Panc1 (cell line): ENCODE results near the gene MCAM. TPM values are rescaled to one million over a fixed set of nuclear protein-coding genes. Genes with fewer than 3 reads are reported as not detected.

Source experiments
- ATAC-seq: fragments of 200-7000 bp; cut with Tn5 transposase; 2 replicates; pipeline ENCODE4 v1.9.1; 2020; ENCODE audit warnings: mild to moderate bottlenecking, moderate library complexity
- BruUV-seq: library from RNA; stranded (reverse); fragments of 400-500 nt; replicated peaks from 2 replicates; lab custom pipeline; 2021; lab: Mats Ljungman, UMichigan
- CTCF ChIA-PET: fragments of 300-600 bp; sonication (Branson Sonifier 250); formaldehyde crosslinking; loops from one replicate; lab custom pipeline; 2022; ENCODE audit warnings: antibody characterized with exemption; lab: Charles Lee
- POLR2A ChIA-PET: fragments of 300-600 bp; sonication (Branson Sonifier 250); formaldehyde crosslinking; loops from one replicate; lab custom pipeline; 2022; ENCODE audit warnings: antibody characterized with exemption; lab: Charles Lee
- DNase-seq: peaks from one replicate; pipeline ENCODE4 v3.0.0-alpha.2; 2010; ENCODE audit warnings: low read depth, low spot score
- H3K27ac ChIP-seq: 2 replicates; pipeline ENCODE4 v1.5.1; 2011; ENCODE audit warnings: mild to moderate bottlenecking, low read length, inconsistent platforms
- H3K27me3 ChIP-seq: fragments of 200-500 bp; sonication (Bioruptor generic); 2 replicates; pipeline ENCODE4 v1.6.0; 2014; ENCODE audit warnings: low read length, inconsistent platforms; ENCODE audit not compliant: control insufficient read depth, insufficient read depth
- H3K36me3 ChIP-seq: fragments of 200-500 bp; sonication (Bioruptor generic); 2 replicates; pipeline ENCODE4 v1.5.1; 2014; ENCODE audit warnings: inconsistent platforms, mild to moderate bottlenecking, low read length, moderate library complexity; ENCODE audit not compliant: control insufficient read depth, insufficient read depth
- H3K4me1 ChIP-seq: 2 replicates; pipeline ENCODE4 v1.5.1; 2011; ENCODE audit warnings: inconsistent platforms, mild to moderate bottlenecking, low read length, moderate library complexity; ENCODE audit not compliant: control insufficient read depth, insufficient read depth
- H3K4me3 ChIP-seq, 2 experiments: 2 replicates each; pipeline ENCODE4 v1.5.1; 2011 to 2012; ENCODE audit warnings: low read depth in 2 of 2, low read length in 2 of 2, mild to moderate bottlenecking in 2 of 2, inconsistent platforms in 1 of 2, moderate library complexity in 1 of 2
- H3K9me3 ChIP-seq: fragments of 200-500 bp; sonication (Bioruptor generic); 2 replicates; pipeline ENCODE4 v1.5.1; 2014; ENCODE audit warnings: low read depth, mild to moderate bottlenecking, inconsistent platforms, low read length, moderate library complexity; ENCODE audit not compliant: control insufficient read depth, insufficient read depth
- CTCF ChIP-seq: fragments of 450-650 bp; IDR thresholded peaks from 2 replicates; pipeline ENCODE4 v1.5.1; 2017; ENCODE audit warnings: mild to moderate bottlenecking
- POLR2AphosphoS5 ChIP-seq: IDR thresholded peaks from 2 replicates; pipeline ENCODE4 v1.6.1; 2012; ENCODE audit warnings: mild to moderate bottlenecking, low read depth, low read length, moderate library complexity
- REST ChIP-seq, 2 experiments: IDR thresholded peaks; 2 replicates each; pipeline ENCODE4 v1.6.1; 2011 to 2012; ENCODE audit warnings: low read depth in 2 of 2, control low read depth in 1 of 2, low read length in 1 of 2, mild to moderate bottlenecking in 1 of 2, moderate library complexity in 1 of 2; ENCODE audit not compliant: insufficient read depth in 1 of 2
- SIN3A ChIP-seq: IDR thresholded peaks from 2 replicates; pipeline ENCODE4 v1.6.1; 2012; ENCODE audit warnings: low read depth, mild to moderate bottlenecking, low read length, moderate library complexity, borderline replicate concordance; ENCODE audit not compliant: insufficient read depth
- TCF7L2 ChIP-seq: IDR thresholded peaks from 2 replicates; pipeline ENCODE4 v1.6.1; 2011; ENCODE audit warnings: mild to moderate bottlenecking, low read depth, low read length, inconsistent platforms
- in situ Hi-C: cut with HindIII; loops from 2 replicates; pipeline ENCODE4 v1.10.0; 2016; ENCODE audit warnings: low sequenced_read_pairs, low pct_unique_long_range_greater_than_20kb
- intact Hi-C: fragments of 100-400 bp; cut with micrococcal nuclease; formaldehyde crosslinking; loops from one replicate; pipeline ENCODE4 v1.10.0; 2022; ENCODE audit not compliant: unreplicated experiment
- total RNA-seq: library from RNA; stranded (reverse); gene quantifications from one replicate; pipeline ENCODE4 v1.2.1, GENCODE V29; 2021; ENCODE audit not compliant: unreplicated experiment

MCAM gene
- total RNA-seq, 1 experiment from 2014 or later, result 27.2 TPM

- POLR2A ChIA-PET, result no interaction called here
- no peaks in the 10 kb centered on the region for H3K27me3 ChIP-seq
- BruUV-seq, result no TSS peak
- CTCF ChIA-PET, result interaction anchor here (0.8 kb wide), 1 partner anchor 13 kb away, joined by 3 read pairs; no protein-coding TSS in a partner anchor
- in situ Hi-C loops, result no loop called here
- H3K27ac ChIP-seq, result no peak overlapping the region
- intact Hi-C loops, result no loop called here
- no peaks in the 10 kb centered on the region for H3K9me3 ChIP-seq
- H3K36me3 ChIP-seq, result no peaks in the 10 kb centered on the region
- H3K4me3 ChIP-seq, result no peak overlapping the region
- ATAC-seq, result no peak
- peaks cover 3% of the 10 kb centered on the region; the same call in 1 of the 2 replicates for H3K4me1 ChIP-seq
- DNase-seq, result no peak
- no peak for TF ChIP-seq POLR2AphosphoS5
- TF ChIP-seq TCF7L2, result no peak
- TF ChIP-seq REST (IDR thresholded peaks at IDR 0.05; ENCODE audit: insufficient read depth in 1 of 2, low read depth in 2 of 2, low read length in 1 of 2), result no peak
- TF ChIP-seq SIN3A, result no peak
- TF ChIP-seq CTCF, result no peak
Measured at GRCh38 chr11:119351232-119351631, 34.3 kb upstream of the MCAM start.

GRCh38 chr11:119350302-119350701 lies 33.4 kb upstream of the MCAM start:
- peaks cover 3% of the 10 kb centered on the region; the same call in 1 of the 2 replicates for H3K4me1 ChIP-seq
- ChIA-PET CTCF (interaction anchor here (0.8 kb wide), 1 partner anchor 24 kb away, joined by 3 read pairs; no protein-coding TSS in a partner anchor), POLR2A (no interaction called here)
- no TSS peak for BruUV-seq
- TF ChIP-seq CTCF (no peak), SIN3A (no peak), REST (IDR thresholded peaks at IDR 0.05; ENCODE audit: insufficient read depth in 1 of 2, low read depth in 2 of 2, low read length in 1 of 2) (no peak), POLR2AphosphoS5 (no peak), TCF7L2 (no peak)
- H3K27ac ChIP-seq, result no peak overlapping the region
- H3K36me3 ChIP-seq, result no peaks in the 10 kb centered on the region
- ATAC-seq, result no peak
- H3K4me3 ChIP-seq, result no peak overlapping the region
- H3K9me3 ChIP-seq, result no peaks in the 10 kb centered on the region
- intact Hi-C loops (no loop called here), in situ Hi-C loops (no loop called here)
- no peak for DNase-seq
- no peaks in the 10 kb centered on the region for H3K27me3 ChIP-seq
